Anterior cingulate cortex (tissue), 58 donors: ENCODE data around the gene PDXDC1.
"Not testable (repeated sequence)": the region's sequence is repeated elsewhere in the genome, so short reads cannot be mapped to it uniquely, and the experiment has no call there.

Source experiments
- DNase-seq, 58 donors: peaks; one replicate each; lab custom pipeline; 2025; lab: John Stamatoyannopoulos, UW

Gene PDXDC1

DNA sequence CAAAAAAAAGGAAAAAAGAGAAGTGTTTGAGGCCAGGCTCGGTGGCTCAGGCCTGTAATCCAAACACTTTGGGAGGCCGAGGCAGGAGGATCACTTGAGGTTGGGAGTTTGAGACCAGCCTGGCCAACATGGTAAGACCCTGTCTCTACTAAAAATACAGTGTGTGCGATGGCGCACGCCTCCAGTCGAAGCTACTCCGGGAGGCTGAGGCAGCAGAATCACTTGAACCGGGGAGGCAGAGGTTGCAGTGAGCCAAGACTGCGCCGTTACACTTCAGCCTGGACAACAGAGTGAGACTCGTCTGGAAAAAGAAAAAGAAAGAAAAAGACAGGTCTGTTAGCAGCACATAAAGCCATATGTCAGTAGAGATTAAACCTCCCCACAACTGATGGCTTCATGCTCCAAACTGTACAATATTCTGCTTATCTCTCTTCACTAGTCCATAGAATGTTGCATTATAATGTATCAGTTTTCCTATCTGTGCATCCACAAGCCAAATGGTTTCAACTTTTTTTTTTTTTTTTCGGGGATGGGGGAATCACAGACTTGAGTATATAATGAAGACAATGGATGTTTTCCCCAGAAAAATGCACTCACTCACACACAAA lies 3.1 kb upstream of the PDXDC1 start:
- not testable (repeated sequence) for DNase-seq

DNA sequence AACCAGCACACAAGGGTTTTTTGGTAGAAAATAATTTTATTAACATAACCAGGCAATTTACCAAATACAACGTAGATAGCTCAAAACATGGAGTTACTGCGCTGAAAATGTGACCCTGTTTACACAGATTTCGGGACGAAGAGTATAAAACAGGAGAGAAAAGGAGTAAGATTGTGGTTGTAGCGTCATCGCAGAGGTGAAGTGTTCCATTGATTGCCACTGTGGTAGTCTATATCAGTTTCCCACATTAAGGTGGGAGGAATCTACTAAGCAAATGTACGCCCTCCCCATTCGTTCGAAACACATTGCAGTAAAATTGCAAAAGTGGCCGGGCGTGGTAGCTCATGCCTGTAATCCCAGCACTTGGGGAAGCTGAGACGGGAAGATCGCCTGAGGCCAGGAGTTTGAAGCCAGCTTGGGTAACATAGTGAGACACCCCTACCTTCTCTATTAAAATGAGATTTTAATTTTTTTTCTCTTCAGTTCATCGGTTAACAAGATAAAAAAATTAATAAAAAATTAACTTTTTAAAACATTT lies 972 bp upstream of the PDXDC1 start:
- not testable (repeated sequence) for DNase-seq

DNA sequence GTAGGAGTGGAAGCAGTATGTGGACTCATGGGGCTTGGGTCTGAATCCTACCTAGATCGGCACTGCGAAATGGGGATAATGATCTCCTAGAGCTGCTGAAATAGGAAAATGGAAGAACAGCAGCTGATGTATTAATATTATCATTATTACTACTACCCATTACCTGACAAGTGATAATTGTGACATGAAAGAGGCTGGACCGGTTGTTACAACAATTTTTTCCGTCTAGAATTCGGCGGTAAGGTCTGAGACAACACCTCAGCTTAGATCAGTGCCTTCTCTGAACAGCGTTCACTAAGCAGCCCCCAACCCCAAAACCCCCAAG lies 533 bp upstream of the PDXDC1 start:
- DNase-seq, result not testable (repeated sequence)

GRCh38 chr16:14975418-14976194 lies 780 bp downstream of the PDXDC1 start:
- peak in 24 of 58 donors; percentile 18 to 63 (median 36) for DNase-seq

DNA sequence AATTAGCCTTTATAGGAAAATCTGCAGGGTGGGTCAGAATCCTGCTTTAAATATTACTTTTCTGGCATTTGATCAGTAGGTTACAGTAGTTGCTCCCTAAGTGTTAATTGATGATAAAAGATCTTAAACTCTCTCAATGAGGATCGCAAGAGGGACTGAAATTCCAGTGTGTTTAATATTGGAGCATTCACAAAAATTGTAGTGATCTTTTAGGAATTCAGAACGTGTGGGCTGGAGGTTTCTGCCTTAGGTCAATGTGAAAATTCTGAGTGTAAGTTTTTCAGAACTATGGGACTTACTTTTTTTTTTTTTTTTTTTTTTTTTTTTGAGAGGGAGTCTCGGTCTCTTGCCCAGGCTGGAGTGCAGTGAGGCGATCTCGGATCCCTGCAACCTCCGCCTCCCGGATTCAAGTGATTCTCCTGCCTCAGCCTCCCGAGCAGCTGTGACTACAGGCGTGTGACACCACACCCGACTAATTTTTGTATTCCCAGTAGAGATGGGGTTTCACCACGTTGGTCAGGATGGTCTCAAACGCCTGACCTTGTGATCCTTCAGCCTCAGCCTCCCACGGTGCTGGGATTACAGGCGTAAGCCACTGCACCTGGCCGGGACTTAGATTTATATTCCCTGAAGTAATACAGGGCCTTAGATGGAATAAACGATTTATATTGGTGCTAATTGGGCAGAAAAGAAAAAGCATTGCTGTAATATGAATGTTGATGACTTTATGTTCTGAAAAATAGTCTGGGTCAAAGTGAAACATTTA lies 2.3 kb downstream of the PDXDC1 start:
- DNase-seq, result not testable (repeated sequence)

DNA sequence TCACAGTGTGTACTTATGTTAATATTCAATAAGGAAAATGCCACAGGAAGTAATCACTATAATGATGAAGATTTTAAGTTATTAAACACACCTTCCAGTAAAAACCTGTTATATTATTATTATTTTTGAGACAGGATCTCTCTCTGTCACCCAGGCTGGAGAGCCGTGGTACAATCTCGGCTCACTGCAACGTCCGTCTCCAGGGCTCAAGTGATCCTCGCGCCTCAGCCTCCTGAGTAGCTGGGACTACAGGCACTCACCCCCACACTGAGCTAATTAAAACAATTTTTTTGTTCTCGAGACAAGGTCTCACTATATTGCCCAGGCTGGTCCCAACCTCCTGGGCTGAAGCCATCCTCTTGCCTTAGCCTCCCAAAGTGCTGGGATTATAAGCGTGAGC lies 3.5 kb downstream of the PDXDC1 start:
- DNase-seq, result not testable (repeated sequence)

DNA sequence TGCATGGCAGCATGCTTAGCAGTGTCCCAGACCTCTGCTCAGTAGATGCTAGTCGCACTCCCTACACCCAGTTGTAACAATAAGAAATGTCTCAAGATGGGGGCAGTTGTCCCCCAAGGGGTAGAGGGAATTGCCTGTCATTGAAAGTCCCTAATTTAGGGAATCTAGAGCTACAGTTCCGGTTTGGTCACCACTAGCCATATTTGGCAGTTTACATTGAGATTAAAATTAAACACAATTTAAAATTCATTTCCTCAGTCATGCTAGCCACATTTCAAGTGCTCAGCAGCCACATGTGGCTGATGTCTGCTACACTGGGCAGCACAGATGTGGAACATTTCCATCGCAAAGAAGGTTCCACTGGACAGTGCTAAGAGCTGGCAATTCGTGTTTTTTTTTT lies 4.1 kb downstream of the PDXDC1 start:
- not testable (repeated sequence) for DNase-seq

- DNase-seq, result not testable (repeated sequence)
Measured at GRCh38 chr16:14981234-14981633, 6.4 kb downstream of the PDXDC1 start.

GRCh38 chr16:14982521-14982920 lies 7.7 kb downstream of the PDXDC1 start:
- not testable (repeated sequence) for DNase-seq

GRCh38 chr16:14988092-14988491 lies 13.3 kb downstream of the PDXDC1 start:
- DNase-seq, result not testable (repeated sequence)

DNA sequence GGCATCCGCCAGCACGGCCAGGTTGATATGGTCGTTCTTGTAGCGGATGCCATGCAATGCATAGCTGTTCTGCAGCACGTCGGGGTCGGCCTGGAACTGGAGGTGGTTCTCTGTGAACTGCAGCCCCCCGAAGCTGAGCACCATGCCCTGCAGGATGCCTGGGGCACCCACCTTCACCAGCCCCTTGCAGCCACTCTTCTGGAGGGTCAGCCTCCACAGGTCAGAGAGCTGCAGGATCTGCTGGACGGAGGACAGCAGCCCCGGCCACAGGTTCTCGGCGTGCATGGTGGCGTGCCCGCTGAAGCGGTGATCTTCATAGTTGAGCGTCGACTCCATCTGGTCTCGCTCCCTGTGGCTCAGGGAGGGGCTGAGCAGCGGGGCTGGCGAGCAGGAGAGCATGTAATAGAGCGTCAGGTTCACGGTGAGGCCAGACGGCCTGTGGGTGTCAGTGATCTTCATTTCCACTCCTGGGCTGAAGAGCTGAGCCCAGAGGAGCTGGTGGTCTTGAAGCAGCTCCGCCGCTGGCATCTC lies 13.9 kb downstream of the PDXDC1 start:
- not testable (repeated sequence) for DNase-seq

GRCh38 chr16:14989291-14990281 lies 14.8 kb downstream of the PDXDC1 start:
- peak in 5 of 58 donors; percentile 8 to 40 (median 16) for DNase-seq

DNA sequence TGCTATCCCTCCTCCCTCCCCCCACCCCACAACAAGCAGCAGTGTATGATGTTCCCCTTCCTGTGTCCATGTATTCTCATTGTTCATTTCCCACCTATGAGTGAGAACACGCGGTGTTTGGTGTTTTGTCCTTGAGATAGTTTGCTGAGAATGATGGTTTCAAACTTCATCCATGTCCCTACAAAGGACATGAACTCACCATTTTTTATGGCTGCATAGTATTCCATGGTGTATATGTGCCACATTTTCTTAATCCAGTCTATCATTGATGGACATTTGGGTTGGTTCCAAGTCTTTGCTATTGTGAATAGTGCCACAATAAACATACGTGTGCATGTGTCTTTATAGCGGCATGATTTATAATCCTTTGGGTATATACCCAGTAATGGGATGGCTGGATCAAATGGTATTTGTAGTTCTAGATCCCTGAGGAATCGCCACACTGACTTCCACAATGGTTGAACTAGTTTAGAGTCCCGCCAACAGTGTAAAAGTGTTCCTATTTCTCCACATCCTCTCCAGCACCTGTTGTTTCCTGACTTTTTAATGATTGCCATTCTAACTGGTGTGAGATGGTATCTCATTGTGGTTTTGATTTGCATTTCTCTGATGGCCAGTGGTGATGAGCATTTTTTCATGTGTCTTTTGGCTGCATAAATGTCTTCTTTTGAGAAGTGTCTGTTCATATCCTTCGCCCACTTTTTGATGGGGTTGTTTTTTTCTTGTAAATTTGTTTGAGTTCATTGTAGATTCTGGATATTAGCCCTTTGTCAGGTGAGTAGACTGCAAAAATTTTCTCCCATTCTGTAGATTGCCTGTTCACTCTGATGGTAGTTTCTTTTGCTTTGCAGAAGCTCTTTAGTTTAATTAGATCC lies 18.7 kb downstream of the PDXDC1 start:
- DNase-seq, result not testable (repeated sequence)

DNA sequence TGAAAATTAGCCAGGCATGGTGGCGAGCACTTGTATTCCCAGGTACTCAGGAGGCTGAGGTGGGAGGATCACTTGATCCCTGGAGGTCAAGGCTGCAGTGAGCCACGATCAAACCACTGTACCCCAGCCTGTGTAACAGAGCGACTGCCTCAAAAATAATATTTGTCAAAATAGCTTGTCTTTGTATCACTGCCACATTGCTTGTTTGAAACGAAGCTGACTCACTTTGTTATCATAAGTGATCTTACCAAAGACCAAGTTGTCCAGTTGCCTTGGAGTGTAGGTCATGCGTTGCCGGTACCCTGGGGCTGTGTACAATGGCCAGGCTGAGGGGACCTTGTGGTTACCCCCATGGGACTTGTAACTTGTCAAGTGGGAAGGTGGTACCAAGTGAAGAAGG lies 21.9 kb downstream of the PDXDC1 start:
- not testable (repeated sequence) for DNase-seq

DNA sequence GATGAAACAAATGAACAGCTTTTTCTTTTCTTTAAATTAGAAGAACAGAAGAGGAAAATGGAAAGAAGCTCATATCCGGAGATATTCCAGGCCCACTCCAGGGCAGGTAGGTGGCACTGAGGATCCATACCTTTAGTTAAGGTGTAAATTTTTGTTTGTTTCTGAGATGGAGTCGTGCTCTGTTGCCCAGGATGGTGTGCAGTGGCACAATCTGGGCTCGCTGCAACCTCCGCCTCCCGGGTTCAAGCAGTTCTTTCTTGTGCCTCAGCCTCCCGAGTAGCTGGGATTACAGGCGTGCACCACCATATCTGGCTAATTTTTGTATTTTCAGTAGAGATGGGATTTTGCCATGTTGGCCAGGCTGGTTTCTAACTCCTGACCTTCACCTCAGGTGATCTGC lies 23.5 kb downstream of the PDXDC1 start:
- not testable (repeated sequence) for DNase-seq

DNA sequence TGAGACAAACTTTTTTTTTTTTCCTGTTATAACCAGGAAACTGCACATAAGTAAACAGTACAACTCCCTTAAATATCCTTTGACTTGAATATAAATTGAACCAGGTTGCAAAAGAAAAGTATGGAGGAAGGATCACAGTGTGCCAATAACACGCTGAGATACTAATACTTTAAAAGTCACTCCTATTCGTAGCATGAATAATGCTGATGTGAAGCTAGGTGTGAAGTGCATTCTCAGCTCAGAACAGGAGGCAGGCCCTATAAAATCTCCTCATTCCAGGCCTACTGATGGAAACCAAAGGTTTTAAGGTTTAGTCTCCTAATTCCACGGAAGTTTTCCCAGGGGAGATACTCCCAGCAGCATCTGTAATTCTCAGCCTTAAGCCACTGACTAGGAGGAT lies 25.0 kb downstream of the PDXDC1 start:
- not testable (repeated sequence) for DNase-seq

DNA sequence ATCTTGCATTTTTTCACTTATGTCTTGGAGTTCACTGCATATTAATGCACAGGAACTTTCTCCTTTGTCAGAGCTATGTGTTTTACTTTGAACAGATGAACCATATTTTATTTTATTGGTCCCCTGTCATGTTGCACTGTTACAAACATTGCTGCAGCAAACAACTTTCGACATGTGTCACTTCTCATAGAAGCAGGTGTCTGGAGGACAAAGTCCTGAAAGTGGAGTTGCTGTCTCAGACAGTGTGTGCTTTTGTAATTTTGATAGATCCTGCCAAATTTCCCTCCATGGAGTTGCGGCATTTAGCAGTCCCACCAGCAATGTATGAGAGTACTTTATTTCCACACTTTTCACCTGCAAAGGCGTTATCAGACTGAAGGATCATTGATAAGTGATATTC lies 27.6 kb downstream of the PDXDC1 start:
- DNase-seq, result not testable (repeated sequence)

DNA sequence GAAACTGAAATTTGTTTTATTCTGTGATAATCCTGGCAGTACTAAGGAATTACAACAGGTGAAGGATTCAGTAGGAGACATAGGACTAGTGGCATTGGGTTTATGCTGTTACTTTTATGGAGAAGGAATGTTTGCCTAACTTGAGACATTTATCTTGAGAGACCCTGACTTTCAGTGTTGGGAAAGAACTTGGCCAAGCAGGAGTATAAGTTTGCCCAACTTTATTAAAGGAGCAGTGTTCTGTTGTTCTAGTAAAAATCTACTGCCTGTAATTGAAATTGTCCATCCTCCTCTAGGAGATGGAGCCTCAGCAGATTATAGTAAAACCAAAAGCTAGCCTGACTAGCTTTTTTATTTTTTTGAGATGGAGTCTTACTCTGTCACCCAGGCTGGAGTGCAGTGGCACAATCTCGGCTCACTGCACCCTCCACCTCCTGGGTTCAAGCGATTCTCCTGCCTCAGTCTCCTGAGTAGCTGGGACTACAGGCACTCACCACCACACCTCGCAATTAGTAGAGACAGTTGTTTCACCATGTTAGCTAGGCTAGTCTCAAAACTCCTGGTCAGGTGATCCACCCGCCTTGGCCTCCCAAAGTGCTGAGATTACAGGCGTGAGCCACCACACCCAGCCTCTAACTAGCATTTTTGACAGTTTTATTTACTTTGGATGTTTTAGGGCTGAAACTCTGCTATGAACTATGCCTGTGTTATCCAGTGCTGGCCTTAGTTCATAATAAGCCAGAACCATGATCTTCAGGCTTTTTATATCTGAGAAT lies 30.7 kb downstream of the PDXDC1 start:
- not testable (repeated sequence) for DNase-seq
